HG03521 (cell line): ENCODE measurements around the gene IFIH1.

Source experiments
- ATAC-seq: cut with Tn5 transposase; IDR thresholded peaks from one replicate; pipeline ENCODE4 v1.9.1; 2021; ENCODE audit warnings: mild to moderate bottlenecking, moderate library complexity; ENCODE audit not compliant: unreplicated experiment

IFIH1 gene

DNA sequence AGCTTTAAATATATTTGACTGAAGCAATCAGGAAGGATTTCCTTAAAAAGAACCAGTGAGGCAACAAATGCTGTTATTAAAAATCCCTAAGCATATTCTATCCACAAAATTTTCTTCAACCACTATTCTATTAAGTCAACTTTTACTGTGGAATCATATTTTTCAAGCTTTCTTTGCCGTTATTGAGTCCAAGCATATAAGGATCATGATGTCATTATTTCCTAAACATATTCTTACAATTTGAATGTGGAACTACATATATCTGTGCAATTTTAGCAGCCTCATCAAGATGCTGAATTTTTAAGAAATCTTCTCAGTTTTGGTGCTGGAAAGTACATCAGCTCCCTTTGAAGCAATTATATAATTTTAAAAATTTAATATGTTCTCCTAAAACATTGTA, 5.6 kb downstream of the IFIH1 start:
- no peak for ATAC-seq

DNA sequence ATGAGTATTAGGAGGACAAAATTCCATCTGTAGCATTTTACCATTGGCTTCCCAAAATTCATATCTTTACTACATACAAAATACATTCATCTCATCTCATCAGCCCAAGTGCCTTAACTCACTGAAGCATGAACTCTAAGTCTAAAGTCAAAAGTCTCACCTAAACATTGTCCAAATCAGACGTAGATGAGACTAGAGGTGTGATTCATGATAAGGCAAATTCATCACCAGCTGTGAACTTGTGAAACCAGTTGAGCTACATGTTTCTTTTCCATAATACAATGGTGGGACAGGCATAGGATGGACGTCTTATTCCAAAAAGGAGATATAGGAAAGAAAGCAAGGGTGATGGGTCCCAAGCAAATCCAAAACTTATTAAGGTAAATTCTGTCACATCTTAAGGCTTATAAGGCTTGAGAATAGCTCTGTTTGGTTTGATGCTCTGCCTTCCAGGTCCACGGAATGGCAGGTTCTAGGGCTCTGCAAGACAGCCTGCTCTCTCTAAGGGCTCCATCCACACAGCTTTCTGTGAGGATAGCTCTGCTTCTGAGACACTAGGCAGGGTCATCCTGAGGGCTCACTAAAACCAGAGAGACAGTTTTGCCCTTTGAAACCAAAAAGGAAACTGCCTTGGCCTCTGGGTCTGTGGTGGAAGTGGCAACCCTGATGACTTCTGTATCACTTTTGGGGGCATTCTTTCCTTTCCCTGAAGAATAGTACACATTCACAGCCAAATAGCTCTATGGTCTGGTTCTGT, 9.6 kb downstream of the IFIH1 start:
- peak; percentile 39 for ATAC-seq

DNA sequence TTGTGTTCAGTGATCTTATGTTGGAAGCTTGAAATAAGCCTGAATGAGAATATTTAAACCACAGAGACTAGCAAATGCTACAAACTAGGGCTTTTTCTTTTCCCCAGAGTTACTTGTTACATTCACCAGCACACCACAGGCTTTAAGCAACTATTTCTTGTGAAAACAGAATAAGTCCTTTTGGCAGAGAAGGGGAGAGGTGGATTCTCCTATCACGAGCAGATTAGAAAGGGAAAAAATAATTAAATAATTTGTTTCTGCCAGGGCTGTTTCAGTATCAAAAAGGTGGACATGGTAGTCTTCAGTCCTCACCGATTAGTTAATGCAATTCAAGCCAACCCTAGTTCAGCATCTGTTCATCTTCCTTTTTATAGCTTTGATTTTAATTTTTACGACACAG, 12.6 kb downstream of the IFIH1 start:
- no peak for ATAC-seq

DNA sequence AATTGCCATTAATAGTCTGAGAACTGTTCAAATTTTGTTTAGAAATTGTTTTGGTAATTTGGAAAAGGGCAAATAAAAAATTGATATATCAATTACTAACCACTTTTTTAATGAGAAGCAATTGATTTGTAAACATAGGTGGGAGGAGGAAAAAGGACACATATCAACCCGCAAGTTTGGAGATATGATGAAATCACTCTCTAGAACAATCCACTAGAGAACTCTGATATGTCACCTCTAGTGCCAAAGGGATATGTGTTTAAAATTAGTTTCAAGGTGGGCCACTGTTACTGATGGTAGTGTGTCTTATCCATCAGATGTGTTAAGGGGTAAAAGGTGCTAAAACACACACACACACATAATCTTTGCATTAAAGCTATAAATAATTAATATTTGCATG, 16.6 kb downstream of the IFIH1 start:
- no peak for ATAC-seq

DNA sequence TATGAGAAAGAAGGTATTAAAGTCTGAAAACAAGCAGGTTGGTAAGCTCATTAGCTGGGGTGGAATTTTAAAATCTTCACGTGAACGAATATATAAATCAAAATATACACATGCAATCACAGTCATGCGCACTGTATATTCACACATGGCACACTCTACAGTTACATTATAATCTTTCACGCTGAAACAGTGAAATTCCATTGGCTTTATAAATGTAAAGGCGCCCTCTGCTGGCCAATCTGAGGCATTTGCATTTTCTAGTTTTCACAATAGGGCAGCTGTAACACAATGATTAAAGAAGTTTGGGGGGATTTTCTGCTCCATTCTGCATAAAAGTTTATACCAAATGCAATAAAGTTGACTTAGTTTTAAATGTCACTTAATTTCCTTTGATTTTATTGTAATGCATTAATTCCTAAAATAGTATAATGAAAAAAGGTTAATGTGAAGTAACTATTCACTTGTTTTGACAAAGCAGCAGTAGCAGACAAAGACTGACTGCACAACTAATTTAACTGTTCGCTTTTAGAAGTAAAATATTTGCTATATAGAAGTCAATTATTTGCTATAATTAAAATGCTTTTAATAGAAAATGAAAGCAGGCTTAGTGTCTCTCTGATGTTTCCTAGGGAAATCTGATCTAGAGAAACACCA, 17.2 kb downstream of the IFIH1 start:
- ATAC-seq = peak; percentile 64

DNA sequence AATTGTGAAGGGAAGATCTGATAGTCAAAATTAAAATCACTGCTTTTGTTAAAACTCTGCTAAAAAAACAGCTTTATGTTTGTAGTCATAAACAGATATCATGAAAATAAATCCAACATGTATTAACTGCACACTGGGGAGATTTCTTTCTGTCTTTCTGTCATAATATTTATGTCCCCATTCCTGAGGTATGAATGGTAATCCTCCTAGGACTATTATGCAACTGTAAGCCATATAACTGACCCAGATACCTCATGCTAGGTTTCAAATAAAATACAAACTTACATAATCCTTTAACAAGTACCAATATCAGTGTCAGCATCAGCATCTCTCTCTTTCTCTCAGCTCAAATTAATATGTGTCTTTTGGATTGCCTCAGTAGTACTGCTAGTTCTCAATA, 18.2 kb downstream of the IFIH1 start:
- ATAC-seq = no peak

DNA sequence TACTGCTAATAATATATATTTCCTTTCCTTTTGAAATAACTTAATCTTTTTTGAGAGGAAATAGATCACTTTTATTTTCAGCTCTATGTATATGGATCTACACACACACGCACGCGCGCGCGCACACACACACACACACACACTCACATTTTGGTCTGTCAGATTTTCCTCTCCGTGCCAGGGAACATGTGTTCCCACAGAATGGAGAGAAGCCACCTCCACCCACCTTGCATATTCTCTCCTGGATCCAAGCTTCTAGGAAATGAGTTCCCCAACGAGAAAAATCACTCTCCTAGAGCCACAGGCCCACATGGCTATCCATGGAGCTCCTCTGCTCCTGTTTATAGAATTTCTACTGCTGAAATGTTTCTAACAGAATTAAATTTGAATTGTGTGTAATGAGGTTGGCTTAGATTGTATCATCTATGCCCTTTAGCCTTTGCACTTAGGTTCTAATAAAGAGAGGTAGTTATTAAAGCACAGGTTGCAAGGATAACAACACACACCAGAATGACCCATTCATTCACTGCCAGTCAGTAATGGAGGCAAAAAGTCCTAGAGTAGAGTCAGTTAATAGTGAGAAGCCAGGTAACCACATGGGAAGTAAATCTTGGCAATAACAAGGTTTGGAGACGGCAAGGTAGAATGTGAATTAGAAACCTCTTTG, 19.7 kb downstream of the IFIH1 start:
- ATAC-seq = no peak

DNA sequence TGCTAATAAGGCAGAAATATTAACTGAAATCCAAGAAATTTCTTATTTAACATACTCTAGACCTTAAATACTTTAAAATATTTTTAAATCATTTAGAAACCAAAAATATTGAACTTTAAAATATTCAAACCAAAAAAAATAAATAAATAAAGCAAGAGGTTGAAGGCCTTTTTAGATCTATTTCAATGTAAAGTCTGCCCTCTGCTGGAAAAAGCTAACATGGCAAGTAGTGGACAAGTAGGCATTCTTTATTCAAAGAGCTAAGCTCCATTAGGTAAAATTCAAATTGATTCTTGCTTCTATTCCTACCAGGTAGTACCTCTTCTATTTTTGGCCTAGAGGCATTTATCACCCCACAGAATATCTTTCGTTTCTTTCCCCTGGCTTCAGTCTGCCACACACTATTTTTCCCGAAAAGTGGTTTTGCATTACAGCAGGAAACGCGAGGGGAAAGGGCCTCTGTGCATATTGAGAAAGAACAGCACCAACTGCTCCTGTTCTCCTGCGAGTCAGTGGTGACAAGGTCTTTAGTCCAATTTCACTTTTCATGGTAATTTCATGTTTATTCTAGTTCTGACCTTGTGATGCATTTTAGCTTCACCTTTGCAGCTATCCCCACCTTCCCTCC, 20.4 kb downstream of the IFIH1 start:
- peak; percentile 66 for ATAC-seq

DNA sequence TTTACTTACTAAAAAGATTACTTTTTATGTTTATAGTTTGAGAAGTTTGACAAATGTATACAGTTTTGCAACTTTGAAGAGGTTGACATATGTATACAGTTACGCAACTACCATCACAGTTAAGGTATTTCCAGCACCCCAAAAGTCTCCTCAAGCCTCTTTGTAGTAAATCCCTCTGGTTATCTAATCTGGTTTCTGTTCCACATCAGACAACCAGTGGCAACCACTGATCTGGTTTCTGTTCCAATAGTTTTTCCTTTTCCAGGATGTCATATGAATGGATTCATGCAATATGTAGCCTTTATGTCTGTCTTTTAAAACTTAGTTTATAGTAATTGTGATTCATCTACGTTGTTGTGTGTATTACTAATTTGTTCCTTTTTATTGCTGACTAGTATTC, 23.5 kb downstream of the IFIH1 start:
- no peak for ATAC-seq

DNA sequence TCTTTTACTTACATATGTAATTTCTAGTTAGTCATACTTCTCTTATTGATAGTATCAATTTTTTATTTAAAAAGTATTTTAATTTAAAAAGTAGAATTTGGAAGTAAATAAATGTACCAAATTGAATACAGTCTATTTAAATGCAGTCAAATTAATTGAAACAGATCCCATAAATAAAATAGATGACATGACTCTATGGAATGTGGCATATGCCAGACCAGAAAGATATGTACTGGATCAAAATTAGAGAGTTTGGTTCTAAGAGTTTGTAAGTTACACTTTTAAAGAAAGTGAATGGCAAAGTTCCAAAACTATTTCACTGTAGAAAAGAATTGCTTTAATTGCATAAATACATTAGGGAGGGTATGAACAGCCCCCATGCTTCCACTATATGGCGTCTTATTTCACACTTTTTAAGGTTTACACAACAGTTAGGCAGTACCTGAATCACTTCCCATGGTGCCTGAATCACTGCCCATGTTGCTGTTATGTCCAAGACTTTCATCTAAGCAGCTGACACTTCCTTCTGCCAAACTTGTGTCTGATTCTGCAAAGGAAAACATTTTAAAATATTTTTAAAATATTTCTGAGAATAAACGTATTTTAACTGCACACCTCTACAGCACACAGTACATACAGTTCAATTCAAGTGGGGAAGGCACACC, 25.2 kb downstream of the IFIH1 start:
- ATAC-seq = no peak

DNA sequence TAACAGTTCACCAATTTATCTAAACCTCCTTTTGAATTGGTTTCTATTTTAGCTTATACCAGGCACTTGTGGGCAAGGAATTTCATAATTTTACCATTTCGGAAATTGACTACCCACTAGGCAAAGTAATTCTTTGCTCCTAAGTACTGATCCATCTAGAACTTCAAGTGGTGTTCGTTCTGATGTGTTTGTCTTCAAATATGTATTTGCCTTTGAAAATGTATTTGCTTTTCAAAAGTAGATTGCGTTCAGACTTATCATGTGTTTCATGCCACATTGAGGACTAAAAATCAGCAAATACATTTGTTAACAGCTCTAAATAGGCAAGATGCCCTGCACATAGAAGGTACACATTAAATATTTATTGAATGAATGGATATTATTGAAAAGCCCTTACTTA, 26.7 kb downstream of the IFIH1 start:
- no peak for ATAC-seq

DNA sequence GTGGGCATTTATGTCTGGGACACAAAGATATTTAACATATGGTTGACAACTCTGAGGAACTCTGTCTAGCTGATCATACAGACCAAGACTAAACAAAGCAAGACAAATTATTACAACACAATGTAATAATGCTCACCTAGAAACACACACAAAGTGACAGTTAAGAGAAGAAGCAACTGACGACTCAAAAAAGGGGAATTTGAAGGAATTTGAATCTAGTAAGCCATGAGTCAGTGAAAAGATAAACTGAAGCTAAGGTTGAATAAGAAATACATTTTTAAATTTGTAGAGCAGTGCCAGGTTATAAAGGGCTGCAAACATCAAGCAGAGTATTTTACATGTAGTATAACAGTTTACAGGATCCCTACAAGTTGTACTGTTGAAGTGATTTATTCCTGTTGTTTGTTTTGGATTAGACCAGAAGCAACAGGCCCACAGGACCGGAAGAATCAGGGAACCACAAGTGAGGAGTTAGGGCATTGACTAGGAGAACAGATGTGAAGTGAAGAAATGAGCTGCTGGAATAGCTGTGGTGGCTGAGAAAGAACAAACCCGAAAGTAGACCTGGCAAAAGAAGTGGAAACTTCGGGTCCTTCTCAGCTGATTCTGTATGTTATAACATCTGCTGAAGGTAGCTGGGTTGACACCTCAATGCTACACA, 35.6 kb downstream of the IFIH1 start:
- ATAC-seq = no peak

DNA sequence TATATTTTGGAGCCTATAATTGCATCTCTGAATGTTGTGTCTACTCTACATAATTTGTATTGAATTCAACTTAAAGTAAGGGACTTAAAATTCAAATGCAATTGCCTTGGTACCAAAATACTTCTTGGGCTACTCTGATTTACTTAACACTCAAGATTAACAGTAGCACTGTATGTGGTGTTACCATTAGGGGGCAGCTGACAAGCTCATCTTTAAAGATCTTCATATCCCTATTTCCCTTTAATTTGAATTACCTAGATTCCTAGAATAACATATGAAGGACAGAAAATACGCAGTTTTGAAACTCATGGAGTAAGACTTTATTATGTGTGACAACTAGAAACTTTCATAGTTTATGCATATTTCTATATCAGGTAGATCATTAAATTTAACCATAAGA, 37.8 kb downstream of the IFIH1 start:
- no peak for ATAC-seq

DNA sequence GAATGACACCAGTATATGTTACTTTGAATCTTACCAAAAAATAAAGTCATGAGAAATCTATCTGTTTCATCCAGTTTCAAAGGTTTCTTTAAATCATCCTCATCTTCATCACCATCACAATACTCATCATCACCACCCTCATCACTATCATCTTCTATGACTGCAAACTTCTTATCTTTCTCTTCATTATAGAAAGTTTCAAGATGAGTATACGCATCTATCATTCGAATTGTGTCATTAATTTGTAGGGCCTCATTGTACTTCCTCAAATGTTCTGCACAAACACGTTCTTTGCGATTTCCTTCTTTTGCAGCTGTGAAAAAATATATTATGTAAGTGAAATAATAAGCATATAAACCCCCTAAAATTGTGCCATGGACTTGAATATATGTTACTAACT, 41.1 kb downstream of the IFIH1 start:
- ATAC-seq = no peak

DNA sequence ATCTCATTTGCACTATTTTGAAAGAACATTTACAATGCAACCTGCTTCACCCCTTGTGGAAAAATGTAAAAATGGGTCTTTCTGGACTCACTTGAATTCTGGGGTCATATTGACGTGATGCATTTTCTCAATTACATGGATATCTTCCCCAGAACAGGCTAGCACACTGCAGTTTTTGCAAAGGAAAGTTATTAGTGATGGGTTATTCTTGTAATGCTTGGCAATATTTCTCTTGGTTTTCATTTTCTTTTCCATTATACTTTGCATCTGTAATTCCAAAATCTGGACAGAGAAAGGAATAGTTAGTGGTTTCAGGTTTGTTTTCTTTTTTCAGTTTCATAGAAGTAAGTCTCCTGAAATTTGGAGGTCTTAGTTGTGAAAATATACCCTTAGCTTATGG, 50.5 kb downstream of the IFIH1 start:
- ATAC-seq = no peak

DNA sequence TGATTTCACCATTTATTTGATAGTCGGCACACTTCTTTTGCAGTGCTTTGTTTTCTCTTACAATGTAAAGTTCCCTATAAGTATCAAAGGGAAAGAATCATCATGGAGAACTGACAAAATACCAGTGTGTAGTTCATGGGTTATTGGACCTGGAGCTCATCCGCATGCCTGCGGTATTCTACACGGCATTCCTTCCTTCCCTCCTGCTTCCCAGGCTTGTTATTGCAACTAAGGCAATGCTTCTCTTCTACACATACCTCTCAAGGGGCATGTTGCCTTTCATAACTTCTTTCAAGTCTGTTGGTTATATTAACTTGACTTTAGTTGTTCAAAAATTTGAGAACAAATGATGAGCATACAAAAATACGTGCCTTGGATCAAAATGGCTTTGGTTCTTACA, 51.0 kb downstream of the IFIH1 start:
- ATAC-seq = no peak

DNA sequence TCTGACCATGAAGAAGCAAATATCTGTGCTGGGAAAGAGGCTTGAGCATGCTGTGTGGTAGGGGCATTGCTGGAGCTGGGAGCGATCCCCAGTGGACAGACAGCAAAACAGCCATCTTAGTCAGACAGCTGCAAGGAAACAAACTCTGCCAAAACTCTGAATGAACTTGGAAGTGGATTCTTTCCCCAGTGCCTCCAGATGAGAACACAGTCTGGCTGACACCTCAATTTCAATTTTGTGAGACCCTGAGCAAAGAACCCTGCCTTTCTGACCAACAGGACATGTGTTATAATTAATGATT, 52.1 kb downstream of the IFIH1 start:
- no peak for ATAC-seq

DNA sequence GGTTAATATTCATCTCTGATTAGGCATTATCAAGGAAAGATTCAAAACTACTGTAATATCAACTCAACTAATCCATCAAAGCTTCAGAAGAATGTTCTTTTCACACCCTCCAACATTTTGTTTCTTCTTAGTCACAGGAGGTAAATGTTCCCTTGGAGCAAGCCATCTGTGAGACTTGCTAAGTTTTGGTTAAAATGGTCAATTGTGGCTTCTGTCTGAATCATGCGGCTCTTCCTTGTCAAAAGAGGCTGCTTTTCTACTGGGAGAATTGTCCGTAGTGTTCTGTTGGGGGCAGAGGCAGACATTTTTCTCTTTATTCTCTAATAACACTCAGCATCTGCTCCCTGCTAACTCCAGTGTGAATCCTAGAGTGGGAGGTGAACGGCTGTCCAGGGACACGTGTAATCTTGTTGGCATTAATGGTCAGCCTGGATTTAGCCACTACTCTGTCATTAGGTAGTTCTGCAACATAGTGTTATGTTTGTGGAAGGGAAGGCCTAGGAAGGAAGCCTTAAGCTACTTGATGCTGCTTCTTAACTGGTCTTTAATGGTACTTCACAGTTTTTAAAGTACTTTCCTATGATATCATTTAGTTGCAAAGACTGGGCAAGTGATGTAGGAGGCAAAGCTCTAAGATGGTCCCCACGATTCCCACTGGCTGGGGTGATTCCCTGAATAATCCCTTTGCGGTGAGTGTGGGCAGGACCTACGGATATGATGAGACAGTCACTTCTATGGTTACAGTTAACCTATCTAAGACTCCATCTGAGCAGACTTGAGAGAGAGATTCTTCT, 52.6 kb downstream of the IFIH1 start:
- ATAC-seq = no peak

DNA sequence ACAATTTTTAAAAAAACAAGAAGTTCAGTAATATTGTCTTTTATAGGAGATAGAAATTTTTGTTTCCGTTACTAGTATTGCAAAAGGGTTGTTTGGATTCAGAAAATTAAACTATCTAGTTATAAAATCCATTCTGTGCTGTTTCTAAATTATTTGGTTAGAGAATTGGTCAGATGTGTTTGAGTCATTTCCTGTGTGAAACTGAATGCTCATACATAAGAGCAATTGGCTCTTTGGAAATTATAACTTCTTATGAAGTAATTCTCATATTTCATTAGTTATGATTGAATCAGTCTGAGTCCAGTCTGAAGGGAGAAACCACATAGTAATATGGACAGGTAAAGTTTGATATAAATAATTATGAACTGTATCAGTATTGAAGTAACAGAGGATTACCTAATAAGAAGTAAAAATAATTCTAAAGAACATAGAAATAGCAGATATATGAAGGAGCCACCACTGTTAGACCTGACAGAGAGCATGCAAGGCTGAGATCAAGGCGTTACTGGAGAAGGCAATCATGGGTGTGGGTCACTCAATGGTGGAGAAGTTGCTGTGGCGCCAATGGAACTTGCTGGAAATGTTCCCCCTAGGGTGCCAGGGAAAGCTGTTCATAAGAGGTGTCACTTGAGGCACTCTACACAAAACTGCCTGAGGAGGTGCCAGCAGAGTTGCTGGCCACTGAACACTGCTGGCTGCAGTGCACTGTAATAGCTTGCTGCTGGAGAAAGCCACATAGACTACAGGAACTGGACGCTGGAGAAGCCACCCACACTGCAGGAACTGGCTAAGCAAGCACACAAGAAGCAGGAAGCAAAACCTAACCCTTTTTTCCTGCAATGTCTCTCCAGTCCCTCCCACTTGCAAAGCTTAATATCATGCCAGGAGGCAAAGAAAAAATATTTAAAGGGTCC, 57.2 kb downstream of the IFIH1 start:
- peak; percentile 42 for ATAC-seq
